ENCODE results near the gene ZC3HAV1.

DNA sequence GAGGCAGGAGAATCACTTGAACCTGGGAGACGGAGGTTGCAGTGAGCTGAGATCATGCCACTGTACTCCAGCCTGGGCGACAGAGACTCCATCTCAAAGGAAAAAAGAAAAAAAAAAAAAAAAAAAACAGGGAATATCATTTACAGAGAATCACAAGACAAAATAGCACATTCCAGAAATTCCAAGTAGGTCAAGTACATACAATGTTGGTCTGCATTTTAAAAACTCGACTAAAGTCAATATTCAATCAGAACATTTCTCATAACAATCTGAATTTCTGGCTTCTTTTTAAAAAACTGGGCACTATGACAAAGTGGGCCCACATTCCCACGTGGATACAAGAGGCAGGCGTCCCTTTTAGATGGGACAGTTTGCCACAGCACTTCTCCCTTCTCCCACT, 86.4 kb downstream of the ZC3HAV1 start:
- TF ChIP-seq, protein P1, sequence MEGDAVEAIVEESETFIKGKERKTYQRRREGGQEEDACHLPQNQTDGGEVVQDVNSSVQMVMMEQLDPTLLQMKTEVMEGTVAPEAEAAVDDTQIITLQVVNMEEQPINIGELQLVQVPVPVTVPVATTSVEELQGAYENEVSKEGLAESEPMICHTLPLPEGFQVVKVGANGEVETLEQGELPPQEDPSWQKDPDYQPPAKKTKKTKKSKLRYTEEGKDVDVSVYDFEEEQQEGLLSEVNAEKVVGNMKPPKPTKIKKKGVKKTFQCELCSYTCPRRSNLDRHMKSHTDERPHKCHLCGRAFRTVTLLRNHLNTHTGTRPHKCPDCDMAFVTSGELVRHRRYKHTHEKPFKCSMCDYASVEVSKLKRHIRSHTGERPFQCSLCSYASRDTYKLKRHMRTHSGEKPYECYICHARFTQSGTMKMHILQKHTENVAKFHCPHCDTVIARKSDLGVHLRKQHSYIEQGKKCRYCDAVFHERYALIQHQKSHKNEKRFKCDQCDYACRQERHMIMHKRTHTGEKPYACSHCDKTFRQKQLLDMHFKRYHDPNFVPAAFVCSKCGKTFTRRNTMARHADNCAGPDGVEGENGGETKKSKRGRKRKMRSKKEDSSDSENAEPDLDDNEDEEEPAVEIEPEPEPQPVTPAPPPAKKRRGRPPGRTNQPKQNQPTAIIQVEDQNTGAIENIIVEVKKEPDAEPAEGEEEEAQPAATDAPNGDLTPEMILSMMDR (IDR thresholded peaks at IDR 0.05): no peak
- no peak for TF ChIP-seq POLR2A (IDR thresholded peaks at IDR 0.05)
- TF ChIP-seq EP300 (IDR thresholded peaks at IDR 0.05): no peak
